GM12878 (cell line): ENCODE measurements around the gene NUMB.

ENCODE experiments used
- CHD4 ChIP-seq: fragments of 200-600 bp; sonication (generic); IDR thresholded peaks from 2 replicates; pipeline ENCODE4 v1.6.1; 2016; ENCODE audit warnings: mild to moderate bottlenecking
- HDGF ChIP-seq: fragments of 450-650 bp; IDR thresholded peaks from 2 replicates; pipeline ENCODE4 v1.6.1; 2016; ENCODE audit warnings: antibody characterized with exemption
- JUNB ChIP-seq: IDR thresholded peaks from 2 replicates; pipeline ENCODE4 v1.6.1; 2016; ENCODE audit warnings: antibody characterized with exemption, mild to moderate bottlenecking
- NR2F1 ChIP-seq: fragments of 450-650 bp; conservative IDR thresholded peaks from 2 replicates; pipeline ENCODE4 v1.6.1; 2017; ENCODE audit warnings: mild to moderate bottlenecking
- POLR2AphosphoS2 ChIP-seq: IDR thresholded peaks from 2 replicates; pipeline ENCODE4 v1.6.1; 2011; ENCODE audit warnings: low read depth, mild to moderate bottlenecking, low read length, improper control_type of control experiment, moderate library complexity
- POLR2AphosphoS5 ChIP-seq: IDR thresholded peaks from 2 replicates; pipeline ENCODE4 v1.6.1; 2011; ENCODE audit warnings: mild to moderate bottlenecking, low read length, inconsistent platforms
- POU2F2 ChIP-seq: IDR thresholded peaks from 3 replicates; pipeline ENCODE4 v1.6.1; 2011; ENCODE audit warnings: low read depth, mild to moderate bottlenecking, low read length, borderline replicate concordance
- RAD21 ChIP-seq: IDR thresholded peaks from 2 replicates; pipeline ENCODE4 v1.6.1; 2011; ENCODE audit warnings: mild to moderate bottlenecking, low read depth, low read length, moderate library complexity; ENCODE audit not compliant: insufficient read depth
- SMAD1 ChIP-seq: fragments of 450-650 bp; IDR thresholded peaks from 2 replicates; pipeline ENCODE4 v1.6.1; 2018; ENCODE audit warnings: mild to moderate bottlenecking, low read depth; ENCODE audit not compliant: partially characterized antibody
- TF ChIP-seq, protein P1 (sequence below), 3 experiments: IDR thresholded peaks in 2 of 3; conservative IDR thresholded peaks in 1 of 3; 2 replicates each; pipeline ENCODE4 v1.5.1; 2011; ENCODE audit warnings: low read depth in 3 of 3, low read length in 3 of 3, mild to moderate bottlenecking in 3 of 3, control low read depth in 2 of 3, moderate library complexity in 2 of 3, inconsistent platforms in 1 of 3, mixed read lengths in 1 of 3; ENCODE audit not compliant: control insufficient read depth in 2 of 3, insufficient read depth in 1 of 3; ENCODE audit errors: extremely low read depth in 1 of 3
- TF ChIP-seq, protein P2 (sequence below): IDR thresholded peaks from 2 replicates; pipeline ENCODE4 v1.6.1; 2011; ENCODE audit warnings: low read depth, mild to moderate bottlenecking, low read length, moderate library complexity, borderline replicate concordance; ENCODE audit errors: extremely low read depth
- TF ChIP-seq, protein P3 (sequence below): fragments of 450-650 bp; IDR thresholded peaks from 2 replicates; pipeline ENCODE4 v1.6.1; 2017; ENCODE audit warnings: mild to moderate bottlenecking, moderate library complexity
- TF ChIP-seq, protein P4 (sequence below): IDR thresholded peaks from 2 replicates; pipeline ENCODE4 v1.6.1; 2011; ENCODE audit warnings: borderline replicate concordance, low read depth, mild to moderate bottlenecking, moderate library complexity, mixed read lengths, low read length; ENCODE audit not compliant: insufficient read depth; ENCODE audit errors: extremely low read length
- TF ChIP-seq, protein P5 (sequence below): IDR thresholded peaks from 2 replicates; pipeline ENCODE4 v1.6.1; 2012; ENCODE audit warnings: mild to moderate bottlenecking, low read depth, low read length

DNA sequence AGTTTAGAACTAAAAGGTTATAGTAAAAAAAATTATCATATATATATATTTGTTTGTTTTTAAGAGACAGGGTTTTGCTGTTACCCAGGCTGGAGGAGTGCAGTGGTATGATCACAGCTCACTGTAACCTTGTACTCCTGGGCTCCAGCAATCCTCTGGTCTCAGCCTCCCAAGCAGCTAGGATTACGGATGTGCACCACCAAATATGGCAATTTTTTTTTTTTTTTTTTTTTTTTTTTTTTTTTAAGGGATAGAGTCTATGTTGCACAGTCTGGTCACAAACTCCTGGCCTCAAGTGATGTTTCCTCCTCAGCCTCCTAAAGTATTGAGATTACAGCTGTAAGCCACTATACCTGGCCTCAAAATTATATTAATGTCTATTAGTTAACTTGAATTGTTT, 172.4 kb downstream of the NUMB start:
- no peak for TF ChIP-seq POLR2AphosphoS5
- TF ChIP-seq JUNB = no peak
- no peak for TF ChIP-seq POU2F2
- TF ChIP-seq, protein P1, sequence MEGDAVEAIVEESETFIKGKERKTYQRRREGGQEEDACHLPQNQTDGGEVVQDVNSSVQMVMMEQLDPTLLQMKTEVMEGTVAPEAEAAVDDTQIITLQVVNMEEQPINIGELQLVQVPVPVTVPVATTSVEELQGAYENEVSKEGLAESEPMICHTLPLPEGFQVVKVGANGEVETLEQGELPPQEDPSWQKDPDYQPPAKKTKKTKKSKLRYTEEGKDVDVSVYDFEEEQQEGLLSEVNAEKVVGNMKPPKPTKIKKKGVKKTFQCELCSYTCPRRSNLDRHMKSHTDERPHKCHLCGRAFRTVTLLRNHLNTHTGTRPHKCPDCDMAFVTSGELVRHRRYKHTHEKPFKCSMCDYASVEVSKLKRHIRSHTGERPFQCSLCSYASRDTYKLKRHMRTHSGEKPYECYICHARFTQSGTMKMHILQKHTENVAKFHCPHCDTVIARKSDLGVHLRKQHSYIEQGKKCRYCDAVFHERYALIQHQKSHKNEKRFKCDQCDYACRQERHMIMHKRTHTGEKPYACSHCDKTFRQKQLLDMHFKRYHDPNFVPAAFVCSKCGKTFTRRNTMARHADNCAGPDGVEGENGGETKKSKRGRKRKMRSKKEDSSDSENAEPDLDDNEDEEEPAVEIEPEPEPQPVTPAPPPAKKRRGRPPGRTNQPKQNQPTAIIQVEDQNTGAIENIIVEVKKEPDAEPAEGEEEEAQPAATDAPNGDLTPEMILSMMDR (IDR thresholded peaks at IDR 0.05 in 2 of 3, conservative IDR thresholded peaks at IDR 0.05 in 1 of 3; ENCODE audit: control insufficient read depth in 2 of 3, extremely low read depth in 1 of 3, insufficient read depth in 1 of 3, low read depth in 3 of 3, low read length in 3 of 3) = no peak
- TF ChIP-seq HDGF = no peak
- TF ChIP-seq SMAD1 = no peak
- TF ChIP-seq NR2F1 = no peak
- TF ChIP-seq, protein P2, sequence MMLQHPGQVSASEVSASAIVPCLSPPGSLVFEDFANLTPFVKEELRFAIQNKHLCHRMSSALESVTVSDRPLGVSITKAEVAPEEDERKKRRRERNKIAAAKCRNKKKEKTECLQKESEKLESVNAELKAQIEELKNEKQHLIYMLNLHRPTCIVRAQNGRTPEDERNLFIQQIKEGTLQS = no peak
- TF ChIP-seq, protein P3, sequence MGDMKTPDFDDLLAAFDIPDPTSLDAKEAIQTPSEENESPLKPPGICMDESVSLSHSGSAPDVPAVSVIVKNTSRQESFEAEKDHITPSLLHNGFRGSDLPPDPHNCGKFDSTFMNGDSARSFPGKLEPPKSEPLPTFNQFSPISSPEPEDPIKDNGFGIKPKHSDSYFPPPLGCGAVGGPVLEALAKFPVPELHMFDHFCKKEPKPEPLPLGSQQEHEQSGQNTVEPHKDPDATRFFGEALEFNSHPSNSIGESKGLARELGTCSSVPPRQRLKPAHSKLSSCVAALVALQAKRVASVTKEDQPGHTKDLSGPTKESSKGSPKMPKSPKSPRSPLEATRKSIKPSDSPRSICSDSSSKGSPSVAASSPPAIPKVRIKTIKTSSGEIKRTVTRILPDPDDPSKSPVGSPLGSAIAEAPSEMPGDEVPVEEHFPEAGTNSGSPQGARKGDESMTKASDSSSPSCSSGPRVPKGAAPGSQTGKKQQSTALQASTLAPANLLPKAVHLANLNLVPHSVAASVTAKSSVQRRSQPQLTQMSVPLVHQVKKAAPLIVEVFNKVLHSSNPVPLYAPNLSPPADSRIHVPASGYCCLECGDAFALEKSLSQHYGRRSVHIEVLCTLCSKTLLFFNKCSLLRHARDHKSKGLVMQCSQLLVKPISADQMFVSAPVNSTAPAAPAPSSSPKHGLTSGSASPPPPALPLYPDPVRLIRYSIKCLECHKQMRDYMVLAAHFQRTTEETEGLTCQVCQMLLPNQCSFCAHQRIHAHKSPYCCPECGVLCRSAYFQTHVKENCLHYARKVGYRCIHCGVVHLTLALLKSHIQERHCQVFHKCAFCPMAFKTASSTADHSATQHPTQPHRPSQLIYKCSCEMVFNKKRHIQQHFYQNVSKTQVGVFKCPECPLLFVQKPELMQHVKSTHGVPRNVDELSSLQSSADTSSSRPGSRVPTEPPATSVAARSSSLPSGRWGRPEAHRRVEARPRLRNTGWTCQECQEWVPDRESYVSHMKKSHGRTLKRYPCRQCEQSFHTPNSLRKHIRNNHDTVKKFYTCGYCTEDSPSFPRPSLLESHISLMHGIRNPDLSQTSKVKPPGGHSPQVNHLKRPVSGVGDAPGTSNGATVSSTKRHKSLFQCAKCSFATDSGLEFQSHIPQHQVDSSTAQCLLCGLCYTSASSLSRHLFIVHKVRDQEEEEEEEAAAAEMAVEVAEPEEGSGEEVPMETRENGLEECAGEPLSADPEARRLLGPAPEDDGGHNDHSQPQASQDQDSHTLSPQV = no peak
- TF ChIP-seq, protein P4, sequence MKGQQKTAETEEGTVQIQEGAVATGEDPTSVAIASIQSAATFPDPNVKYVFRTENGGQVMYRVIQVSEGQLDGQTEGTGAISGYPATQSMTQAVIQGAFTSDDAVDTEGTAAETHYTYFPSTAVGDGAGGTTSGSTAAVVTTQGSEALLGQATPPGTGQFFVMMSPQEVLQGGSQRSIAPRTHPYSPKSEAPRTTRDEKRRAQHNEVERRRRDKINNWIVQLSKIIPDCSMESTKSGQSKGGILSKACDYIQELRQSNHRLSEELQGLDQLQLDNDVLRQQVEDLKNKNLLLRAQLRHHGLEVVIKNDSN = no peak
- TF ChIP-seq, protein P5, sequence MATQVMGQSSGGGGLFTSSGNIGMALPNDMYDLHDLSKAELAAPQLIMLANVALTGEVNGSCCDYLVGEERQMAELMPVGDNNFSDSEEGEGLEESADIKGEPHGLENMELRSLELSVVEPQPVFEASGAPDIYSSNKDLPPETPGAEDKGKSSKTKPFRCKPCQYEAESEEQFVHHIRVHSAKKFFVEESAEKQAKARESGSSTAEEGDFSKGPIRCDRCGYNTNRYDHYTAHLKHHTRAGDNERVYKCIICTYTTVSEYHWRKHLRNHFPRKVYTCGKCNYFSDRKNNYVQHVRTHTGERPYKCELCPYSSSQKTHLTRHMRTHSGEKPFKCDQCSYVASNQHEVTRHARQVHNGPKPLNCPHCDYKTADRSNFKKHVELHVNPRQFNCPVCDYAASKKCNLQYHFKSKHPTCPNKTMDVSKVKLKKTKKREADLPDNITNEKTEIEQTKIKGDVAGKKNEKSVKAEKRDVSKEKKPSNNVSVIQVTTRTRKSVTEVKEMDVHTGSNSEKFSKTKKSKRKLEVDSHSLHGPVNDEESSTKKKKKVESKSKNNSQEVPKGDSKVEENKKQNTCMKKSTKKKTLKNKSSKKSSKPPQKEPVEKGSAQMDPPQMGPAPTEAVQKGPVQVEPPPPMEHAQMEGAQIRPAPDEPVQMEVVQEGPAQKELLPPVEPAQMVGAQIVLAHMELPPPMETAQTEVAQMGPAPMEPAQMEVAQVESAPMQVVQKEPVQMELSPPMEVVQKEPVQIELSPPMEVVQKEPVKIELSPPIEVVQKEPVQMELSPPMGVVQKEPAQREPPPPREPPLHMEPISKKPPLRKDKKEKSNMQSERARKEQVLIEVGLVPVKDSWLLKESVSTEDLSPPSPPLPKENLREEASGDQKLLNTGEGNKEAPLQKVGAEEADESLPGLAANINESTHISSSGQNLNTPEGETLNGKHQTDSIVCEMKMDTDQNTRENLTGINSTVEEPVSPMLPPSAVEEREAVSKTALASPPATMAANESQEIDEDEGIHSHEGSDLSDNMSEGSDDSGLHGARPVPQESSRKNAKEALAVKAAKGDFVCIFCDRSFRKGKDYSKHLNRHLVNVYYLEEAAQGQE = no peak
- no peak for TF ChIP-seq POLR2AphosphoS2
- TF ChIP-seq CHD4 = no peak
- no peak for TF ChIP-seq RAD21
